Vagina (tissue), 2 donors: ENCODE results near the gene GID4. TPM values are rescaled to one million over a fixed set of nuclear protein-coding genes. Genes with fewer than 3 reads are reported as not detected.

Source experiments
- DNase-seq, 2 donors: peaks; one replicate each; pipeline ENCODE4 v3.0.0-alpha.2; 2017; ENCODE audit errors: extremely low spot score in 2 of 2
- H3K27ac ChIP-seq: fragments of 200-600 bp; sonication (generic); one replicate; pipeline ENCODE4 v1.5.1; 2019
- H3K27me3 ChIP-seq: fragments of 200-600 bp; sonication (generic); one replicate; pipeline ENCODE4 v1.5.1; 2019
- H3K36me3 ChIP-seq, 2 donors: fragments of 200-600 bp; sonication (generic); one replicate each; pipeline ENCODE4 v1.5.1; 2017 to 2019
- H3K4me1 ChIP-seq: fragments of 200-600 bp; sonication (generic); one replicate; pipeline ENCODE4 v1.5.1; 2019
- H3K4me3 ChIP-seq, 2 donors: fragments of 200-600 bp; sonication (generic); 1 replicate in 1 of 2; 2 replicates in 1 of 2; pipeline ENCODE4 v1.5.1; 2016 to 2019
- H3K9me3 ChIP-seq: fragments of 200-600 bp; sonication (generic); one replicate; pipeline ENCODE4 v1.5.1; 2019
- CTCF ChIP-seq, 3 experiments: fragments of 450-650 bp in 2 of 3; fragments of 200-600 bp in 1 of 3; sonication (generic) in 1 of 3; IDR thresholded peaks; one replicate each; pipeline ENCODE4 v1.5.1; 2017 to 2019; ENCODE audit warnings: antibody characterized with exemption in 3 of 3, mild to moderate bottlenecking in 2 of 3, moderate library complexity in 2 of 3
- POLR2A ChIP-seq, 2 donors: fragments of 450-650 bp; IDR thresholded peaks; one replicate each; pipeline ENCODE4 v1.6.1; 2017; ENCODE audit warnings: antibody characterized with exemption in 2 of 2, mild to moderate bottlenecking in 2 of 2, moderate library complexity in 2 of 2
- POLR2AphosphoS5 ChIP-seq, 2 donors: sonication (generic); formaldehyde crosslinking; IDR thresholded peaks; one replicate each; pipeline ENCODE4 v1.9.0; 2017; ENCODE audit warnings: antibody characterized with exemption in 2 of 2, mild to moderate bottlenecking in 2 of 2, low read depth in 1 of 2; ENCODE audit not compliant: insufficient read depth in 1 of 2
- intact Hi-C: fragments of 100-400 bp; cut with DNase I; formaldehyde crosslinking; loops from one replicate; pipeline ENCODE4 v1.15.1; 2023
- total RNA-seq: library from RNA; depleted of rRNA; stranded (reverse); fragments of >200 nt; gene quantifications from one replicate; pipeline ENCODE4 v1.2.3, GENCODE V29; 2016

GID4 gene
- total RNA-seq, 1 donor from 2014 or later = 11.3 TPM

GRCh38 chr17:18008496-18009268 lies 30.5 kb upstream of the GID4 start:
- no peak for TF ChIP-seq CTCF (IDR thresholded peaks at IDR 0.05)
- TF ChIP-seq POLR2A (IDR thresholded peaks at IDR 0.05) = no peak
- TF ChIP-seq POLR2AphosphoS5 (IDR thresholded peaks at IDR 0.05; ENCODE audit: insufficient read depth in 1 of 2, low read depth in 1 of 2) = no peak
- no peaks in the 10 kb centered on the region for H3K36me3 ChIP-seq

GRCh38 chr17:18009609-18010420 lies 29.4 kb upstream of the GID4 start:
- H3K4me3 ChIP-seq = no peak overlapping the region
- no peaks in the 10 kb centered on the region for H3K36me3 ChIP-seq
- no peaks in the 10 kb centered on the region for H3K27me3 ChIP-seq
- no peak for DNase-seq
- TF ChIP-seq CTCF (IDR thresholded peaks at IDR 0.05) = no peak
- TF ChIP-seq POLR2AphosphoS5 (IDR thresholded peaks at IDR 0.05; ENCODE audit: insufficient read depth in 1 of 2, low read depth in 1 of 2) = no peak
- no peak for TF ChIP-seq POLR2A (IDR thresholded peaks at IDR 0.05)
- intact Hi-C loops = no loop called here
- H3K4me1 ChIP-seq = no peaks in the 10 kb centered on the region
- no peaks in the 10 kb centered on the region for H3K9me3 ChIP-seq
- no peak overlapping the region for H3K27ac ChIP-seq

More at GRCh38 chr17:18008496-18009268, 30.5 kb upstream of the GID4 start:
- Histone ChIP-seq H3K4me1 (no peaks in the 10 kb centered on the region), H3K4me3 (no peak overlapping the region), H3K9me3 (no peaks in the 10 kb centered on the region), H3K27me3 (no peaks in the 10 kb centered on the region), H3K27ac (no peak overlapping the region)
- no peak for DNase-seq
- intact Hi-C loops = no loop called here

- intact Hi-C loops = no loop called here
These were observed 27.9 kb upstream of the GID4 start for GRCh38 chr17:18011286-18011685.

GRCh38 chr17:18014006-18014405 lies 25.2 kb upstream of the GID4 start:
- peaks cover 0 to 10% of the 10 kb centered on the region in 2 donors for H3K36me3 ChIP-seq
- intact Hi-C loops = no loop called here
- no peaks in the 10 kb centered on the region for H3K27me3 ChIP-seq
- H3K27ac ChIP-seq = no peak overlapping the region
- no peaks in the 10 kb centered on the region for H3K9me3 ChIP-seq
- H3K4me3 ChIP-seq = no peak overlapping the region
- no peak for DNase-seq
- no peaks in the 10 kb centered on the region for H3K4me1 ChIP-seq
- no peak for TF ChIP-seq POLR2AphosphoS5 (IDR thresholded peaks at IDR 0.05; ENCODE audit: insufficient read depth in 1 of 2, low read depth in 1 of 2)
- no peak for TF ChIP-seq POLR2A (IDR thresholded peaks at IDR 0.05)
- TF ChIP-seq CTCF (IDR thresholded peaks at IDR 0.05) = no peak

More at GRCh38 chr17:18011286-18011685, 27.9 kb upstream of the GID4 start:
- H3K27me3 ChIP-seq = no peaks in the 10 kb centered on the region
- no peak overlapping the region for H3K4me3 ChIP-seq
- no peak for DNase-seq
- TF ChIP-seq POLR2AphosphoS5 (IDR thresholded peaks at IDR 0.05; ENCODE audit: insufficient read depth in 1 of 2, low read depth in 1 of 2) = no peak
- no peaks in the 10 kb centered on the region for H3K9me3 ChIP-seq
- H3K4me1 ChIP-seq = no peaks in the 10 kb centered on the region
- no peak overlapping the region for H3K27ac ChIP-seq
- peaks cover 0 to 10% of the 10 kb centered on the region in 2 donors for H3K36me3 ChIP-seq

GRCh38 chr17:18015593-18015992 lies 23.6 kb upstream of the GID4 start:
- TF ChIP-seq CTCF (IDR thresholded peaks at IDR 0.05) (no peak), POLR2A (IDR thresholded peaks at IDR 0.05) (no peak), POLR2AphosphoS5 (IDR thresholded peaks at IDR 0.05; ENCODE audit: insufficient read depth in 1 of 2, low read depth in 1 of 2) (no peak)
- Histone ChIP-seq H3K36me3 (peaks cover 0 to 10% of the 10 kb centered on the region in 2 donors), H3K27ac (no peak overlapping the region), H3K27me3 (no peaks in the 10 kb centered on the region), H3K4me1 (no peaks in the 10 kb centered on the region), H3K4me3 (no peak overlapping the region), H3K9me3 (no peaks in the 10 kb centered on the region)
- no peak for DNase-seq
- intact Hi-C loops = no loop called here
